SHP77 (cell line): Measurements from ENCODE around the gene GNPNAT1.

ENCODE experiments used
- DNase-seq, 2 experiments: peaks; one replicate each; lab custom pipeline; 2025; lab: John Stamatoyannopoulos, UW

GNPNAT1 gene

GRCh38 chr14:52791223-52792096, at the start of gene GNPNAT1:
Gene GNPNAT1 (minus strand): TSS chr14:52791607. CDS start chr14:52784650, 6,957 bp downstream.
- DNase-seq = peak; percentile 91 to 92

GRCh38 chr14:52840877-52841276, 49.5 kb upstream of the GNPNAT1 start:
- no peak for DNase-seq

DNA sequence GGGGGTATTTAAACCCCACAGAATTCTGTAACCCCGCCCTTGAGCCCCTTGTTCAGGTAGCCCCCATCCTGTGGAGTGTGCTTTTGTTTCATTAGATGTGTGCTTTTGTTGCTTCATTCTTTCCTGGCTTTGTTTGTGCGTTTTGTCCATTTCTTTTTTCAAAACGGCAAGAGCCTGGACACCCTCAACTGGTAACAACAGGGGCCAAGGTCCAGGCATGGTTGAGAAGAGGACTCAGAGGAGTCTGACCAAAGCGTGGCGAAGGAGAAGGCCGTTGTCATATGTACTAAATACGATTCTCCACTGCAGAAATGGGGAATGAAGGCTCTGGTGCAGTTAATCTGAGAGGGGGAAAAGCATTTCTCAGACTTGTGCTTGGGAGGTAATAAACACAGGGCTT, 46.0 kb upstream of the GNPNAT1 start:
- DNase-seq = no peak

- no peak for DNase-seq
Measured at GRCh38 chr14:52836063-52836462, 44.7 kb upstream of the GNPNAT1 start.

GRCh38 chr14:52835122-52835903, 43.9 kb upstream of the GNPNAT1 start:
- peak in 1 of 2 experiments; percentile 22 for DNase-seq

GRCh38 chr14:52834440-52834842, 43.0 kb upstream of the GNPNAT1 start:
- no peak for DNase-seq

DNA sequence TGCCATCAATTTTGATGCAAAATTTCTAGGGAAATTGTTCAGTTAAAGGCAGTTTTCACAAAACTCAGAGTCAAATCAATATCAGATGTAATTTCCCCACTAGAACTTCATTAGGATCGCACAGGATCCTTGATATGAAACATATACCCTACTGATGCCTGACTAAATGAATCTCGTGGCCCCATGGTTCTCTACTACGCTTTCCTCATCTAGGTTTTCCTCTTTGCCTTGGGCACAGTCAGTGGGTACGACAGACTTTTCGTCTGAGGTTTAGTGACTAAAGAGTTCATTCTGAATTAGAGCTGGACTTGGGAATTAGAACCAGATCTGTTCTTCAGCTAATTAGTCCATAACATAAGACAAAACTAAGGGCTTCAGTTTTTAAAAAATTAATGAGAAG, 42.5 kb upstream of the GNPNAT1 start:
- DNase-seq = no peak

DNA sequence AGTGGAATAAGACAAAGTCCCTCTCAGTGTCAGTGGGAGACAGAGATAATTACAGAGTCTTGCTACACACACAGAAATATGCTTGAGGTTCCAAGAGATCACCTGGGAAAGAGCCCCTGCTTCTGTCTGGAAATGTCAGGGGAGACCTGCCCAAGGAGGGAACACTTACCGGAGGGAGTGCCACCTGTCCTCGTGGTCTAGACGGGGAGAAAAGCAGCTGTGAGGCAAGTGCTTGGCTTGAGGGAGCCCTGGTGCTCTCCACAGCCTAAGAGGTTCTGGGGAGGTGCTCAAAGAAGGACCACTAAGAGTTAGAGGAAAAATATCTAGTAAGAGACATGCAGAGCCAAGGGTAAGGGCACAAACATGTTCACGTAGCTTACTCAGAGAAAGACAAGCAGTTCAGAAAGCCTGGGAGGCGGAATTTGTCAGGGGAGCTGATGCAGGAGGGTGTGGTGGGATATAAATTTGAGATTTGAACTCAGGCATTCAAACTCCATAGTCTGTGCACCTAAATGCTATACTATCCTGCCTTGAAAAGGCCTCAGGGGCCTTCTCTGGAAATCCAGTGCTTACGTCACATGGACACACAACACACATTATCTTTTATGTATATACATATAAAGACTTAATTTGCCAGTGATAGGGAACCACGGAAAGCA, 38.2 kb upstream of the GNPNAT1 start:
- no peak for DNase-seq

- DNase-seq = no peak
Measured at GRCh38 chr14:52827426-52827825, 36.0 kb upstream of the GNPNAT1 start.

- DNase-seq = no peak
Measured at GRCh38 chr14:52825085-52825484, 33.7 kb upstream of the GNPNAT1 start.

DNA sequence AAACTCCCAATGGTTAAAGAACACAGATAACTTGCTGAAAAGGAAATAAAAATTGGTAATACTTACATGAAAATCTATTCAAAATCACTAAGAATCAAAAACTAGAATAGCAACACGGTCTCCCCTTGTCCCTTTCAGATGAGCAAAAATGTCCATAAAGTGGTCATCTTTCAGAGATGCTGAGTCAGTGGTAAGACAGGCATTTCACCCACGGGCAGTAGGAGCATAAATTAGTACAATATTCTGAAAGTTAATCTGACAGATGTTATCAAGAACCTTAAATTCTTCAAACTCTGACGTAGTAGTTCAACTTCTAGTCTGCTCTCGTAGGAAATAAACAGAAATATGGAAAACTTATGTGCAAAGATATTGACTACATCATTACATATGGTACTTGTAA, 33.1 kb upstream of the GNPNAT1 start:
- no peak for DNase-seq

GRCh38 chr14:52821805-52822250, 30.4 kb upstream of the GNPNAT1 start:
- no peak for DNase-seq

DNA sequence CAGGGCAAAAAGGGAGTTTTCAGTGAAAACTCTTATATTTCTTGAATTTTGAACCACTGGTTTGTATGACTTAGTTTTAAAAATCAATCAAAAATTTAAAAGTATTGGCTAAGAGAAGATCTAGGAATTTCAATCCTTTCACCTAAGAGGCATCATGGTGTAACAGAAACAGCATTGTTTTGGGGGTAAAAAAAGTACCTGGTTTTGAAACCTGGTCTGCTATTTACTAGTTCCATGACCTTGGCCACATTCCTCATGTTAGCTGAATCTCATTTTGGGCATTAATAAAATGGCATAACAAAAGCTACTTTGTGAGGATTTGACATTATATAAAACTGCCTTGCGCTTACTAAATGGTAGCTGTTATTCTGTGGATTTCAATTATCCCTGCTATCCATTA, 16.7 kb upstream of the GNPNAT1 start:
- DNase-seq = no peak

DNA sequence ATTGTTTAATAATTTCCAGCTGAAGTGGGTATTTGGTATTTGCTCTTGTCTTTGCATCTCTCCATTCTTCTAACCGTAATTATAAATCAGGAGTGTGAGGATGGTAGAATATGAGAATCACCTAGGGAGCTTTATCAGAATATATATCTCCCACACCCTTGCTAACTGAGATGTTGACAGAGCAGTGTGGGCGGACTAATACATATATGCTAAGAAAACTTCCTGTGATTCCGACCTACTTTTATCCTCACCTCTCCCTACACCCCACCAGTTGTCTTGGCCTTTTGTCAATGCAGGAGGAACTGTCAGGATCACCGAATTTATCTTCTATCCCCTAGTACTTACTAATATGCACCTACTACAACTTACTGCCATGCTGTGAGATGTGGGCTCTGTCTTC, 14.7 kb upstream of the GNPNAT1 start:
- no peak for DNase-seq

DNA sequence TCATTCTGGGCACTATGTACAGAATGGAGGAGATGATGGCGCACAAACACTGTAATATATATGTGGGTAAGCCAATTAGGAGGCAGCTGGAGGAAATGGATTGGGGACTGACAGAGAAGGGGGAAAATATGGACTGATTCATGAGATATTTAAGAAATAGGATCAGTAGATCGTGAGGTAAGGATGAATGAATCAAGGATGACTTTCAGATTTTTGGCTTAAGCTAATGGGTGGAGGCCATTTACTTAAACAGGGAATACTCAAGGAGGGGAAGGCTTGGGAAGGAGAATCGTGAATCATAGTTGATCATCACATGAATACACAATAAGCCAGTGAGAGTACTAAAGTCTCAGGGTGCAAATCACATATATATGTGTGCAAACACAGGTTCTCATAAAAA, 11.2 kb upstream of the GNPNAT1 start:
- no peak for DNase-seq

DNA sequence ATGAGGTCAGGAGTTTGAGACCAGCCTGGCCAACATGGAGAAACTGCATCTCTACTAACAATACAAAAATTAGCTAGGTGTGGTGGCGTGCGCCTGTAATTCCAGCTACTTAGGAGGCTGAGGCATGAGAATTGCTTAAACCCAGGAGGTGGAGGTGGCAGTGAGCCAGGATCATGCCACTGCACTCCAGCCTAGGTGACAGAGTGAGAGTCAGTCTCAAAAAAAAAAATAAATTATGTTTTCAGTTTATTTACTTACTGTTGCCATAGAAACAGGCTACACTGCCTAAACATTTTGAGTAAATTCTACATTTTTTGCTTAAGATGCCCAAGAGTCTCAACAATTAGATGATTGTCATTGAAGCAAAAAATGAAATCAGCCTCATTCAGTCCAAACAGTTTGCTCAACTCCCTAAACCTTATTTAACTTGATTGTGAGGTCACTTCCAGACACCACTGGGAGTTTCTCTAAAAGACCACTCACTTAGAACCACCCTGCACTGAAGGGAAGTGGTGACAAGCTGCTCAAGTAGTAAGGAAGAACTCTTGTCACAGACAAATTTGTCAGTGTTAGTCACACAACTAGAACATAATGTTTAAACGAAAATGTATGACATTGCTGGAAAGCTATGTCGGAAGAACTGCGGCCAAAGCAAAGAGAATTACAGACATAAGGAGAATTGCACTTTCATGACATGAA, 9.8 kb upstream of the GNPNAT1 start:
- no peak for DNase-seq

GRCh38 chr14:52798826-52799225, 7.4 kb upstream of the GNPNAT1 start:
- no peak for DNase-seq

GRCh38 chr14:52797653-52798052, 6.2 kb upstream of the GNPNAT1 start:
- no peak for DNase-seq

GRCh38 chr14:52793061-52793460, 1.7 kb upstream of the GNPNAT1 start:
- DNase-seq = no peak

DNA sequence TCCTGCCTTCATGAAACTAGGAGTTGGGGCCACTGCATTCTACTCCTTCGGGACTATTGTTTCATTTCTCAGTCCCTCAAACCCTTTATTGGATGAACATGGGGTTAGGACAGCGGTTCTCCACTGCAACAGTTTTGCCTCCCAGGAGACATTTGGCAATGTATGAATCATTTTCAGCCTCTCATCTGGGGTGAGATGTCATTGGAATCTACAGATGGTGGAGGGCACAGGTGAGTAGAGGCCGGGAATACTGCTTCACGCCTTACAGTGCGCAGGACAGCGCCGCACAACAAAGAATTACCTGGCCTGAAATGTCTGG, 649 bp upstream of the GNPNAT1 start:
- DNase-seq = peak in 1 of 2 experiments; percentile 38

DNA sequence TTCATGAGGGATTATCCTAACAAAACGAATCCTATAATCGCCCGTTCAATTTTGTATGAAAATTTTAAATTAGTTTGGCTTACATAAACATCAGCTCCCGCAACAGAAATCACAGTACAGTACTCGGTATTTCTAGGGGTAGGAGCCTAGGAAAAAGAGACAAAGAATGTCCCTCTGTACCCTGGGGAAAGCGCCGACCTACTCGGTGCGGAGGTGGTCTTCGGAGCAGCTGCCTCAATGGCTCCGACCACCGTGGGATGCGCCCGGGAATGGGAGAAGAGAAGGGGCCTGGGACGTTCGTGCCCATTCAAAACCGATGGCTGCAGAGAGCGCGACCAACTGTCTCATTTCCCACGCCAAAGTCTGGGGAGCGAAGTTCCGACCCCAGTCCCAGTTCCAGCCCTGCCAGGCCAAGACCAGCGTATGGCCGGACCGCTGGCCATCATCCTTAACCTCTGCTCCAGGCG, 618 bp downstream of the GNPNAT1 start:
- DNase-seq = no peak
